Fibroblast of lung (primary cell): ENCODE data around the gene COL27A1. TPM values are rescaled to one million over a fixed set of nuclear protein-coding genes. Genes with fewer than 3 reads are reported as not detected.

Source experiments
- DNase-seq, 2 donors: peaks; one replicate each; pipeline versions ENCODE4 v3.0.0 to v3.0.0-alpha.2; 2010; ENCODE audit warnings: low read depth in 2 of 2
- H2AFZ ChIP-seq: 2 replicates; pipeline ENCODE4 v1.5.1; 2012; ENCODE audit warnings: low read length, control low read depth, inconsistent platforms
- H3K27ac ChIP-seq: 2 replicates; pipeline ENCODE4 v1.5.1; 2011; ENCODE audit warnings: low read length, control low read depth; ENCODE audit not compliant: insufficient read depth
- H3K27me3 ChIP-seq: 2 replicates; pipeline ENCODE4 v1.5.1; 2011; ENCODE audit warnings: mild to moderate bottlenecking, low read length; ENCODE audit not compliant: control insufficient read depth, insufficient read depth
- H3K36me3 ChIP-seq: 2 replicates; pipeline ENCODE4 v1.5.1; 2011; ENCODE audit warnings: low read length; ENCODE audit not compliant: control insufficient read depth, insufficient read depth
- H3K4me1 ChIP-seq: 2 replicates; pipeline ENCODE4 v1.5.1; 2011; ENCODE audit warnings: low read length; ENCODE audit not compliant: control insufficient read depth, insufficient read depth; ENCODE audit errors: extremely low read depth
- H3K4me2 ChIP-seq: 2 replicates; pipeline ENCODE4 v1.5.1; 2011; ENCODE audit warnings: low read length, control low read depth; ENCODE audit not compliant: insufficient read depth; ENCODE audit errors: extremely low read depth
- H3K4me3 ChIP-seq, 4 experiments: fragments of 200-600 bp in 1 of 4; sonication (generic) in 1 of 4; replicated peaks in 1 of 4; 2 replicates each; pipeline ENCODE4 v1.5.1; 2011 to 2016; ENCODE audit warnings: low read length in 4 of 4, low read depth in 3 of 4, mild to moderate bottlenecking in 3 of 4, control low read depth in 2 of 4, inconsistent platforms in 1 of 4, mixed read lengths in 1 of 4; ENCODE audit not compliant: insufficient read depth in 1 of 4; ENCODE audit errors: control extremely low read depth in 1 of 4
- H3K79me2 ChIP-seq: 2 replicates; pipeline ENCODE4 v1.5.1; 2012; ENCODE audit warnings: mild to moderate bottlenecking, low read length, inconsistent platforms; ENCODE audit not compliant: control insufficient read depth, insufficient read depth
- H3K9ac ChIP-seq: 2 replicates; pipeline ENCODE4 v1.5.1; 2011; ENCODE audit warnings: mild to moderate bottlenecking, low read length, control low read depth; ENCODE audit not compliant: insufficient read depth
- H3K9me3 ChIP-seq: 2 replicates; pipeline ENCODE4 v1.5.1; 2012; ENCODE audit warnings: low read depth, low read length; ENCODE audit not compliant: control insufficient read depth, insufficient read depth
- H4K20me1 ChIP-seq: 2 replicates; pipeline ENCODE4 v1.5.1; 2011; ENCODE audit warnings: low read length; ENCODE audit not compliant: control insufficient read depth, insufficient read depth; ENCODE audit errors: extremely low read depth
- CTCF ChIP-seq, 2 donors: IDR thresholded peaks in 1 of 2; conservative IDR thresholded peaks in 1 of 2; 1 replicate in 1 of 2; 2 replicates in 1 of 2; pipeline ENCODE4 v1.5.1; 2011 to 2012; ENCODE audit warnings: low read length in 2 of 2, control low read depth in 1 of 2, inconsistent platforms in 1 of 2, low read depth in 1 of 2, mild to moderate bottlenecking in 1 of 2
- EZH2 ChIP-seq: IDR thresholded peaks from 2 replicates; pipeline ENCODE4 v1.5.1; 2012; ENCODE audit warnings: low read length, control low read depth, mild to moderate bottlenecking; ENCODE audit errors: missing control alignments
- polyA plus RNA-seq, 2 donors: library from polyadenylated mRNA; depleted of rRNA in 1 of 2; stranded (reverse) in 1 of 2; unstranded in 1 of 2; fragments of >200 nt; gene quantifications; 2 replicates each; pipeline ENCODE4 v1.2.1, GENCODE V29; 2011 to 2012; ENCODE audit warnings: missing spikeins in 1 of 2
- total RNA-seq: library from RNA; depleted of rRNA; stranded (reverse); fragments of >200 nt; gene quantifications from 2 replicates; pipeline ENCODE4 v1.2.1, GENCODE V29; 2014

COL27A1 gene
- total and polyA plus RNA-seq, 2 donors (not counting 1 experiment from before 2014, with no cell fraction given) = 2.4 to 5.4 TPM

- Histone ChIP-seq H3K4me1 (no peaks in the 10 kb centered on the region), H3K9me3 (no peaks in the 10 kb centered on the region), H4K20me1 (no peaks in the 10 kb centered on the region), H3K27ac (no peak overlapping the region), H3K36me3 (no peaks in the 10 kb centered on the region), H3K27me3 (peaks cover 31% of the 10 kb centered on the region), H2AFZ (no peak overlapping the region), H3K4me3 (no peak overlapping the region), H3K9ac (no peak overlapping the region), H3K79me2 (no peaks in the 10 kb centered on the region), H3K4me2 (no peak overlapping the region)
- no peak for DNase-seq
- TF ChIP-seq EZH2 (no peak), CTCF (conservative IDR thresholded peaks at IDR 0.05 in 1 of 2, IDR thresholded peaks at IDR 0.05 in 1 of 2; ENCODE audit: low read depth in 1 of 2, low read length in 2 of 2) (no peak)
These were observed 8.6 kb upstream of the COL27A1 start for GRCh38 chr9:114146735-114147134.

- H3K9me3 ChIP-seq = no peaks in the 10 kb centered on the region
- H3K27me3 ChIP-seq = peaks cover 20% of the 10 kb centered on the region
- no peaks in the 10 kb centered on the region for H3K36me3 ChIP-seq
- H3K9ac ChIP-seq = no peak overlapping the region
- no peak for DNase-seq
- H4K20me1 ChIP-seq = no peaks in the 10 kb centered on the region
- no peaks in the 10 kb centered on the region for H3K79me2 ChIP-seq
- no peak overlapping the region for H3K4me2 ChIP-seq
- H3K27ac ChIP-seq = no peak overlapping the region
- no peak for TF ChIP-seq CTCF (conservative IDR thresholded peaks at IDR 0.05 in 1 of 2, IDR thresholded peaks at IDR 0.05 in 1 of 2; ENCODE audit: low read depth in 1 of 2, low read length in 2 of 2)
- no peak for TF ChIP-seq EZH2
- no peak overlapping the region for H2AFZ ChIP-seq
- H3K4me1 ChIP-seq = peaks cover 2% of the 10 kb centered on the region
- H3K4me3 ChIP-seq = no peak overlapping the region
These were observed 6.2 kb upstream of the COL27A1 start for GRCh38 chr9:114149181-114149580.

- Histone ChIP-seq H4K20me1 (no peaks in the 10 kb centered on the region), H3K9me3 (no peaks in the 10 kb centered on the region), H3K79me2 (no peaks in the 10 kb centered on the region), H3K4me3 (no peak overlapping the region), H3K4me2 (no peak overlapping the region), H3K27ac (no peak overlapping the region), H3K36me3 (no peaks in the 10 kb centered on the region), H2AFZ (no peak overlapping the region), H3K4me1 (peaks cover 7% of the 10 kb centered on the region), H3K27me3 (peaks cover 23% of the 10 kb centered on the region), H3K9ac (no peak overlapping the region)
- DNase-seq = no peak
- TF ChIP-seq CTCF (conservative IDR thresholded peaks at IDR 0.05 in 1 of 2, IDR thresholded peaks at IDR 0.05 in 1 of 2; ENCODE audit: low read depth in 1 of 2, low read length in 2 of 2) (no peak), EZH2 (no peak)
These were observed 5.5 kb upstream of the COL27A1 start for GRCh38 chr9:114149765-114150340.
